GM19025 (cell line): ENCODE results near the gene TIGAR.
A peak's percentile ranks its signal among the peaks of the same experiment; 100 is the strongest.

Source experiments
- ATAC-seq: cut with Tn5 transposase; IDR thresholded peaks from one replicate; pipeline ENCODE4 v1.9.1; 2021; ENCODE audit warnings: mild to moderate bottlenecking, low read depth, moderate library complexity; ENCODE audit not compliant: unreplicated experiment

The TIGAR gene

GRCh38 chr12:4320853-4321701 is at the start of gene TIGAR:
Gene TIGAR, plus strand, starts transcription at chr12:4321213. Its CDS starts 59 bp downstream, at chr12:4321272.
- ATAC-seq = peak; percentile 97

- ATAC-seq = peak; percentile 45
Measured at GRCh38 chr12:4271717-4272423, 49.1 kb upstream of the TIGAR start.

GRCh38 chr12:4272424-4273272 is 48.4 kb upstream of the TIGAR start:
- no peak for ATAC-seq

GRCh38 chr12:4273273-4273651 is 47.8 kb upstream of the TIGAR start:
- no peak for ATAC-seq

- no peak for ATAC-seq
Measured at GRCh38 chr12:4273652-4274395, 47.2 kb upstream of the TIGAR start, which contains the start of gene CCND2. Gene CCND2, plus strand, starts transcription at chr12:4273762. Its CDS starts 279 bp downstream, at chr12:4274041.

- ATAC-seq = no peak
Measured at GRCh38 chr12:4274396-4275015, 46.5 kb upstream of the TIGAR start.

- no peak for ATAC-seq
Measured at GRCh38 chr12:4275016-4275869, 45.8 kb upstream of the TIGAR start.

GRCh38 chr12:4275870-4276301 is 45.1 kb upstream of the TIGAR start:
- ATAC-seq = no peak

GRCh38 chr12:4276524-4277204 is 44.3 kb upstream of the TIGAR start:
- no peak for ATAC-seq

GRCh38 chr12:4277205-4277543 is 43.8 kb upstream of the TIGAR start:
- ATAC-seq = no peak

- no peak for ATAC-seq
Measured at GRCh38 chr12:4277857-4278256, 43.2 kb upstream of the TIGAR start.

- ATAC-seq = no peak
Measured at GRCh38 chr12:4278329-4279197, 42.5 kb upstream of the TIGAR start.

- no peak for ATAC-seq
Measured at GRCh38 chr12:4279198-4279690, 41.8 kb upstream of the TIGAR start.

GRCh38 chr12:4280351-4281163 is 40.5 kb upstream of the TIGAR start:
- no peak for ATAC-seq

GRCh38 chr12:4281173-4281654 is 39.8 kb upstream of the TIGAR start:
- ATAC-seq = no peak
